Measurements from ENCODE around the gene ANGEL1.

GRCh38 chr14:76780360-76780759, 32.3 kb downstream of the ANGEL1 start:
- TF ChIP-seq, protein P1, sequence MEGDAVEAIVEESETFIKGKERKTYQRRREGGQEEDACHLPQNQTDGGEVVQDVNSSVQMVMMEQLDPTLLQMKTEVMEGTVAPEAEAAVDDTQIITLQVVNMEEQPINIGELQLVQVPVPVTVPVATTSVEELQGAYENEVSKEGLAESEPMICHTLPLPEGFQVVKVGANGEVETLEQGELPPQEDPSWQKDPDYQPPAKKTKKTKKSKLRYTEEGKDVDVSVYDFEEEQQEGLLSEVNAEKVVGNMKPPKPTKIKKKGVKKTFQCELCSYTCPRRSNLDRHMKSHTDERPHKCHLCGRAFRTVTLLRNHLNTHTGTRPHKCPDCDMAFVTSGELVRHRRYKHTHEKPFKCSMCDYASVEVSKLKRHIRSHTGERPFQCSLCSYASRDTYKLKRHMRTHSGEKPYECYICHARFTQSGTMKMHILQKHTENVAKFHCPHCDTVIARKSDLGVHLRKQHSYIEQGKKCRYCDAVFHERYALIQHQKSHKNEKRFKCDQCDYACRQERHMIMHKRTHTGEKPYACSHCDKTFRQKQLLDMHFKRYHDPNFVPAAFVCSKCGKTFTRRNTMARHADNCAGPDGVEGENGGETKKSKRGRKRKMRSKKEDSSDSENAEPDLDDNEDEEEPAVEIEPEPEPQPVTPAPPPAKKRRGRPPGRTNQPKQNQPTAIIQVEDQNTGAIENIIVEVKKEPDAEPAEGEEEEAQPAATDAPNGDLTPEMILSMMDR (IDR thresholded peaks at IDR 0.05), result no peak
- no peak for TF ChIP-seq EZH2 (IDR thresholded peaks at IDR 0.05; ENCODE audit: borderline replicate concordance, insufficient read depth, low read depth, low read length, poor library complexity, severe bottlenecking)

Measured in B cell (primary cell).